PFSK-1 (cell line): ENCODE results near the gene CDR2.

Source experiments
- FOXP2 ChIP-seq: optimal IDR thresholded peaks from 2 replicates; pipeline ENCODE3; 2011; ENCODE audit warnings: borderline replicate concordance, control low read depth, inconsistent platforms; ENCODE audit not compliant: insufficient read depth; ENCODE audit errors: extremely low read length, extremely low read depth
- POLR2AphosphoS5 ChIP-seq: IDR thresholded peaks from 2 replicates; pipeline ENCODE4 v1.6.1; 2012; ENCODE audit warnings: low read depth, mild to moderate bottlenecking, control low read depth, low read length, moderate library complexity
- SIN3A ChIP-seq: IDR thresholded peaks from 2 replicates; pipeline ENCODE4 v1.6.1; 2012; ENCODE audit warnings: mild to moderate bottlenecking, low read length, moderate library complexity, borderline replicate concordance; ENCODE audit not compliant: insufficient read depth
- TAF1 ChIP-seq: IDR thresholded peaks from 2 replicates; pipeline ENCODE4 v1.6.1; 2012; ENCODE audit warnings: low read length, control low read depth, borderline replicate concordance; ENCODE audit not compliant: insufficient read depth
- TF ChIP-seq, protein P1 (sequence below), 2 experiments: IDR thresholded peaks; 2 replicates each; pipeline versions ENCODE4 v1.6.1 to v1.8.0; 2011 to 2012; ENCODE audit warnings: low read depth in 2 of 2, low read length in 2 of 2, control low read depth in 1 of 2, inconsistent platforms in 1 of 2, mild to moderate bottlenecking in 1 of 2, moderate library complexity in 1 of 2; ENCODE audit not compliant: insufficient read depth in 1 of 2

The CDR2 gene

DNA sequence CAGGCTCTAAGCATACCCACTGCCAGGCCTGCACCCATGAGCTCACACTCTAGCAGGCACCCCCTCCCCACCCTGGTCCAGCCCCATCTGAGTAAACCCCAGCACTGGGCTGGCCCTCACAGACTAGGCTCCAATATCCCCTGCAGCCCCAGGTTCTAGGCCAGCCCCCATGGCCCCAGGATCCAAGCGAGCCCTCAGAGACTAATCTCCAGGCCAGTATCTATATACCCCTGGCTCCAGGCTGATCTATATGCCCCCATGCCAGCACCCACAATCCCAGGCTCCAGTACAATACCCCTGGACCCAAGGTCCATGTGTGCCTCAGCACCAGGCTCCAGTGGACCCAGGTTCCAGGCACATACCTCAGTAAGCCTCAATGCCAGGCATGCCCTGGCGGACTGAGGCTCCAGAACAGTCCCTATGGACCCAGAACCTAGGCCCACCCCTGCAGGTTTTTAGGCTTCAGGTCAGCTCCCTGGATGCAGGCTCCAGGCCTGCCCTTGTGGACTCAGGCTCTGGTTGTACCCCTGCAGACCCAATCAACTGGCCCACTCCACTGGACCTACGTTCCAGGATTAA lies 38.7 kb downstream of the CDR2 start:
- TF ChIP-seq POLR2AphosphoS5 (no peak), FOXP2 (no peak), SIN3A (no peak), TAF1 (no peak)
- TF ChIP-seq, protein P1, sequence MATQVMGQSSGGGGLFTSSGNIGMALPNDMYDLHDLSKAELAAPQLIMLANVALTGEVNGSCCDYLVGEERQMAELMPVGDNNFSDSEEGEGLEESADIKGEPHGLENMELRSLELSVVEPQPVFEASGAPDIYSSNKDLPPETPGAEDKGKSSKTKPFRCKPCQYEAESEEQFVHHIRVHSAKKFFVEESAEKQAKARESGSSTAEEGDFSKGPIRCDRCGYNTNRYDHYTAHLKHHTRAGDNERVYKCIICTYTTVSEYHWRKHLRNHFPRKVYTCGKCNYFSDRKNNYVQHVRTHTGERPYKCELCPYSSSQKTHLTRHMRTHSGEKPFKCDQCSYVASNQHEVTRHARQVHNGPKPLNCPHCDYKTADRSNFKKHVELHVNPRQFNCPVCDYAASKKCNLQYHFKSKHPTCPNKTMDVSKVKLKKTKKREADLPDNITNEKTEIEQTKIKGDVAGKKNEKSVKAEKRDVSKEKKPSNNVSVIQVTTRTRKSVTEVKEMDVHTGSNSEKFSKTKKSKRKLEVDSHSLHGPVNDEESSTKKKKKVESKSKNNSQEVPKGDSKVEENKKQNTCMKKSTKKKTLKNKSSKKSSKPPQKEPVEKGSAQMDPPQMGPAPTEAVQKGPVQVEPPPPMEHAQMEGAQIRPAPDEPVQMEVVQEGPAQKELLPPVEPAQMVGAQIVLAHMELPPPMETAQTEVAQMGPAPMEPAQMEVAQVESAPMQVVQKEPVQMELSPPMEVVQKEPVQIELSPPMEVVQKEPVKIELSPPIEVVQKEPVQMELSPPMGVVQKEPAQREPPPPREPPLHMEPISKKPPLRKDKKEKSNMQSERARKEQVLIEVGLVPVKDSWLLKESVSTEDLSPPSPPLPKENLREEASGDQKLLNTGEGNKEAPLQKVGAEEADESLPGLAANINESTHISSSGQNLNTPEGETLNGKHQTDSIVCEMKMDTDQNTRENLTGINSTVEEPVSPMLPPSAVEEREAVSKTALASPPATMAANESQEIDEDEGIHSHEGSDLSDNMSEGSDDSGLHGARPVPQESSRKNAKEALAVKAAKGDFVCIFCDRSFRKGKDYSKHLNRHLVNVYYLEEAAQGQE (IDR thresholded peaks at IDR 0.05; ENCODE audit: insufficient read depth in 1 of 2, low read depth in 2 of 2, low read length in 2 of 2), result no peak

DNA sequence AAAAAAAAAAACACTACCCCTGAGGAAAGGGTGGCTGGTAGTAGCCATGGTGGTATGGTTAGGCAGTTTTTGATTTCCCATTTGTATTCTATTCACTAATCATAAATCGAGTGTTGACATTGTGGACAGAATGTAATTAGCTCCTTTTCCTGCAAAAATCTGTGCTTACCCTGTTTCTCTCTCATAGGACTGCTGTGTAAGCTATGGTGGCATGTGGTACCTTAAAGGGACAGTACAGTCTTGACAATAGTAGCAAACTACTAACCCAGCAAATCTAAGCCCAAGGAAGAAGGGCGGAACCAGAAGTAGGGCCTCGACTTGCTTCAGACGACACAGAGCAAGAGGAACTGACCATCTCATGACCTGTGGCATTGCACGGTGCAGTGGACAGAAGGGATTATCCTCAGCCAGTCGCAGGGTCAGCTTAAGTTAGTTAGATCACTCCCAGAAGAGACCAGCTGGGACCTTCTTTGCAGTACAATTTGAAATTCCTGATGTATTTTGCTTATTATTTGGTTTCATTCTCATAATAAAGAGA lies 40.9 kb downstream of the CDR2 start:
- TF ChIP-seq, protein P1 (IDR thresholded peaks at IDR 0.05; ENCODE audit: insufficient read depth in 1 of 2, low read depth in 2 of 2, low read length in 2 of 2), result no peak
- TF ChIP-seq TAF1 (no peak), SIN3A (no peak), POLR2AphosphoS5 (no peak), FOXP2 (no peak)

DNA sequence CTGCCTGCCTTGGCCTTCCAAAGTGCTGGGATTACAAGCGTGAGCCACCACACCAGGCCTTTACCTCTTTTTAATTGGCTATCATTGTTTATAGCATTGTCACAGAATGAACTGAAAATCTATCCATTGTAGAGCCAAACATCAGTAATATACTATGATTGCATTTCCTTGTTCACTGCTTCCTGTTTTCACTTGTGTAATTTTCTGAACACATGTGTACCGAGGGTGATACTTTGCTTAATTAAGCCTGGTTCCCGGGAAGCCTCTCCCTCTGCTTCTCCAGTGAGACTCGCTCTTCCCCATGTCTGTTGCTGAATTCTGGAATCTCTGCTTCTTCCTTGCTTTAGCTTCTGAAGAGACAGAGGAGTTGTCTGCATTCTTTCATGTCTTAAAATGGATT lies 44.1 kb downstream of the CDR2 start:
- TF ChIP-seq POLR2AphosphoS5, result no peak
- TF ChIP-seq SIN3A, result no peak
- TF ChIP-seq, protein P1 (IDR thresholded peaks at IDR 0.05; ENCODE audit: insufficient read depth in 1 of 2, low read depth in 2 of 2, low read length in 2 of 2), result no peak
- no peak for TF ChIP-seq TAF1

DNA sequence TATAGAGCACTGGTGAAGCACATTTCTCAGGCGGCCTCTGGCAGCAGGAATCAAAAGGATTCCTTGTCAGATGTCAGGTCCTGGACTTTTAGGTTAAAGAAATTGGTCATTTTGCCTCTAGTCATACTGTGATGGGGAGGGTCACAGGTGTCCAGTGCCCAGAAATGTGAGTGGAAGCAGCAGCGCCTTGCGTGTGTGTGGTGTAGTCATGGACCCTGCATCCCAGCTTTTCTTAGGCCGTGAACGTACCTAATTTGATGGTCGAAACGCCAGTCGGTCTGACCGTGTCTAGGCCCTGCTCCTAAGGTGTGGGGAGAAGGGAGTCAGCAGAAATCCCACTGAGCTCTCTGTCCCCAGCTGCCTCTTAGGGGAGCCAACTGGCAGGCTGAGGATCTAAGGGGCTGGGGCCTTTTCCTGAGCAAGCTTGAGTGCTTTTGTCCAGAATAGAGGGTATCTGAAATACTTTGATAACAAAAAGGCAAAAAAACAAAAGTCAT lies 45.2 kb downstream of the CDR2 start:
- TF ChIP-seq FOXP2, result no peak
- TF ChIP-seq, protein P1 (IDR thresholded peaks at IDR 0.05; ENCODE audit: insufficient read depth in 1 of 2, low read depth in 2 of 2, low read length in 2 of 2), result no peak
- no peak for TF ChIP-seq SIN3A
- no peak for TF ChIP-seq POLR2AphosphoS5
- no peak for TF ChIP-seq TAF1
